GM18505 (cell line): ENCODE results near the gene HOXA10.

Experiments used
- ATAC-seq: cut with Tn5 transposase; IDR thresholded peaks from one replicate; pipeline ENCODE4 v1.9.1; 2021; ENCODE audit not compliant: unreplicated experiment
- POLR2A ChIP-seq: IDR thresholded peaks from 4 replicates; pipeline ENCODE4 v1.6.1; 2011; ENCODE audit warnings: borderline replicate concordance; ENCODE audit not compliant: insufficient read depth, insufficient read length; ENCODE audit errors: extremely low read depth

HOXA10 gene

GRCh38 chr7:27192546-27193334 is 18.6 kb upstream of the HOXA10 start:
- no peak for TF ChIP-seq POLR2A
- ATAC-seq: no peak

GRCh38 chr7:27191833-27192545 is 17.9 kb upstream of the HOXA10 start:
- no peak for ATAC-seq
- TF ChIP-seq POLR2A: no peak

GRCh38 chr7:27191161-27191731 is 17.1 kb upstream of the HOXA10 start:
- no peak for TF ChIP-seq POLR2A
- no peak for ATAC-seq

- TF ChIP-seq POLR2A: no peak
- no peak for ATAC-seq
Measured at GRCh38 chr7:27189997-27190748, 16.1 kb upstream of the HOXA10 start.

- no peak for TF ChIP-seq POLR2A
- ATAC-seq: no peak
Measured at GRCh38 chr7:27189295-27189996, 15.3 kb upstream of the HOXA10 start.

GRCh38 chr7:27188386-27189294 is 14.5 kb upstream of the HOXA10 start:
- no peak for TF ChIP-seq POLR2A

GRCh38 chr7:27187475-27188385 is 13.6 kb upstream of the HOXA10 start:
- no peak for TF ChIP-seq POLR2A
- ATAC-seq: no peak

More at GRCh38 chr7:27188386-27189294, 14.5 kb upstream of the HOXA10 start:
- no peak for ATAC-seq

GRCh38 chr7:27186668-27187474 is 12.8 kb upstream of the HOXA10 start:
- no peak for TF ChIP-seq POLR2A
- ATAC-seq: no peak

GRCh38 chr7:27185854-27186667 is 11.9 kb upstream of the HOXA10 start:
- no peak for ATAC-seq
- TF ChIP-seq POLR2A: no peak
